Coronary artery (tissue), 2 donors: Measurements from ENCODE around the gene EXOSC10.
"Not testable (repeated sequence)": the region's sequence is repeated elsewhere in the genome, so short reads cannot be mapped to it uniquely, and the experiment has no call there.

Source experiments
- DNase-seq: peaks from one replicate; pipeline ENCODE4 v3.0.0-alpha.2; 2017; ENCODE audit warnings: low spot score
- H3K27ac ChIP-seq, 2 donors: fragments of 200-600 bp; sonication (generic); one replicate each; pipeline ENCODE4 v1.5.1; 2016 to 2019
- H3K4me3 ChIP-seq: fragments of 200-600 bp; sonication (generic); 2 replicates; pipeline ENCODE4 v1.5.1; 2016; ENCODE audit warnings: mild to moderate bottlenecking, moderate library complexity
- TF ChIP-seq, protein P1 (sequence below): fragments of 200-600 bp; sonication (generic); IDR thresholded peaks from one replicate; pipeline ENCODE4 v1.5.1; 2019; ENCODE audit warnings: antibody characterized with exemption

The EXOSC10 gene

GRCh38 chr1:11039351-11040104 lies 60.1 kb downstream of the EXOSC10 start:
- Histone ChIP-seq H3K27ac (no peak overlapping the region), H3K4me3 (no peak overlapping the region)
- DNase-seq = no peak
- TF ChIP-seq, protein P1, sequence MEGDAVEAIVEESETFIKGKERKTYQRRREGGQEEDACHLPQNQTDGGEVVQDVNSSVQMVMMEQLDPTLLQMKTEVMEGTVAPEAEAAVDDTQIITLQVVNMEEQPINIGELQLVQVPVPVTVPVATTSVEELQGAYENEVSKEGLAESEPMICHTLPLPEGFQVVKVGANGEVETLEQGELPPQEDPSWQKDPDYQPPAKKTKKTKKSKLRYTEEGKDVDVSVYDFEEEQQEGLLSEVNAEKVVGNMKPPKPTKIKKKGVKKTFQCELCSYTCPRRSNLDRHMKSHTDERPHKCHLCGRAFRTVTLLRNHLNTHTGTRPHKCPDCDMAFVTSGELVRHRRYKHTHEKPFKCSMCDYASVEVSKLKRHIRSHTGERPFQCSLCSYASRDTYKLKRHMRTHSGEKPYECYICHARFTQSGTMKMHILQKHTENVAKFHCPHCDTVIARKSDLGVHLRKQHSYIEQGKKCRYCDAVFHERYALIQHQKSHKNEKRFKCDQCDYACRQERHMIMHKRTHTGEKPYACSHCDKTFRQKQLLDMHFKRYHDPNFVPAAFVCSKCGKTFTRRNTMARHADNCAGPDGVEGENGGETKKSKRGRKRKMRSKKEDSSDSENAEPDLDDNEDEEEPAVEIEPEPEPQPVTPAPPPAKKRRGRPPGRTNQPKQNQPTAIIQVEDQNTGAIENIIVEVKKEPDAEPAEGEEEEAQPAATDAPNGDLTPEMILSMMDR = no peak

GRCh38 chr1:11037740-11038182 lies 61.9 kb downstream of the EXOSC10 start:
- H3K4me3 ChIP-seq = no peak overlapping the region
- no peak overlapping the region for H3K27ac ChIP-seq
- TF ChIP-seq, protein P1 = peak; percentile 95
- peak; percentile 84 for DNase-seq

- peak; percentile 4 for DNase-seq
- not testable (repeated sequence) for H3K27ac ChIP-seq, H3K4me3 ChIP-seq
Observed at GRCh38 chr1:11037019-11037739, 62.5 kb downstream of the EXOSC10 start.

GRCh38 chr1:11031624-11032262 lies 67.9 kb downstream of the EXOSC10 start:
- DNase-seq = no peak
- TF ChIP-seq, protein P1 = no peak
- H3K4me3 ChIP-seq = no peak overlapping the region
- H3K27ac ChIP-seq = no peak overlapping the region

GRCh38 chr1:11030865-11031264 lies 68.8 kb downstream of the EXOSC10 start:
- TF ChIP-seq, protein P1 = no peak
- DNase-seq = no peak
- Histone ChIP-seq H3K27ac (no peak overlapping the region), H3K4me3 (no peak overlapping the region)

DNA sequence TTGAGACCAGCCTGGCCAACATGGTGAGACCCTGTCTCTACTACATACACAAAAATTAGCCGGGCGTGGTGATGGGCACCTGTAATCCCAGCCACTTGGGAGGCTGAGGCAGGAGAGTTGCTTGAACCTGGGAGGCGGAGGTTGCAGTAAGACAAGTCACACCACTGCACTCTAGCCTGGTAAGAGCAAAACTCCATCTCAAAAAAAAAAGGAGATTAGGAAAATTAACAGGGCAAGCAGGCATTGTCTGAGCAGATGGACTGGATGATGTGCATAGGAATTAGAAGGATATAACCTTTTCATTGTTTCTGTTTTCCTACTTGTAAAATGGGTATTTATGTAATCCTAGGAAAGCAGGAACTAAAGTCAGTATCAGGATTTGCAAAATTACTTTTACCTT lies 71.7 kb downstream of the EXOSC10 start:
- no peak overlapping the region for H3K4me3 ChIP-seq
- no peak overlapping the region for H3K27ac ChIP-seq
- TF ChIP-seq, protein P1 = no peak
- DNase-seq = no peak

- DNase-seq = no peak
- no peak overlapping the region for H3K27ac ChIP-seq
- H3K4me3 ChIP-seq = no peak overlapping the region
- TF ChIP-seq, protein P1 = no peak
Observed at GRCh38 chr1:11027316-11027715, 72.4 kb downstream of the EXOSC10 start.
